Naive B cell (primary cell): Measurements from ENCODE around the gene P2RY13. TPM values are rescaled to one million over a fixed set of nuclear protein-coding genes. Genes with fewer than 3 reads are reported as not detected.
A peak's percentile ranks its signal among the peaks of the same experiment; 100 is the strongest.

Experiments used
- ATAC-seq, 2 donors: fragments of 150-1000 bp; cut with Tn5 transposase; 2 replicates each; pipeline ENCODE4 v1.10.0; 2021; ENCODE audit warnings: low read depth in 2 of 2, mild to moderate bottlenecking in 2 of 2, moderate library complexity in 2 of 2
- DNase-seq: peaks from one replicate; pipeline ENCODE4 v3.0.0; 2022
- H3K27ac Mint-ChIP-seq, 6 donors: one replicate each; pipeline ENCODE4 v1.8.0; 2020 to 2022; ENCODE audit warnings: mild to moderate bottlenecking in 6 of 6, mixed read lengths in 6 of 6, moderate library complexity in 5 of 6, inconsistent platforms in 2 of 6
- H3K27me3 Mint-ChIP-seq, 3 donors: one replicate each; pipeline ENCODE4 v1.8.0; 2021 to 2022; ENCODE audit warnings: mixed read lengths in 3 of 3, mild to moderate bottlenecking in 1 of 3
- H3K36me3 Mint-ChIP-seq, 2 donors: one replicate each; pipeline ENCODE4 v1.8.0; 2020 to 2022; ENCODE audit warnings: mixed read lengths in 2 of 2, inconsistent platforms in 1 of 2, mild to moderate bottlenecking in 1 of 2
- H3K4me1 Mint-ChIP-seq, 3 donors: one replicate each; pipeline ENCODE4 v1.8.0; 2020 to 2022; ENCODE audit warnings: mixed read lengths in 3 of 3, inconsistent platforms in 1 of 3, mild to moderate bottlenecking in 1 of 3, moderate library complexity in 1 of 3
- H3K4me3 Mint-ChIP-seq, 8 donors: one replicate each; pipeline ENCODE4 v1.8.0; 2020 to 2022; ENCODE audit warnings: mild to moderate bottlenecking in 8 of 8, mixed read lengths in 8 of 8, moderate library complexity in 8 of 8, inconsistent platforms in 2 of 8
- H3K9me3 Mint-ChIP-seq, 7 donors: one replicate each; pipeline ENCODE4 v1.8.0; 2020 to 2022; ENCODE audit warnings: mixed read lengths in 7 of 7, mild to moderate bottlenecking in 5 of 7, inconsistent platforms in 2 of 7, moderate library complexity in 1 of 7
- polyA plus RNA-seq, 6 donors: library from polyadenylated mRNA; unstranded; fragments of 300-500 nt; fragmentation: Illumina TruSeq; gene quantifications; one replicate each; pipeline ENCODE4 v1.2.3, GENCODE V29; 2021; ENCODE audit warnings: low read depth in 6 of 6

Gene P2RY13
- polyA plus RNA-seq, 6 donors from 2014 or later = 0.14 to 1.1 (median 0.29) TPM; not detected in 1

DNA sequence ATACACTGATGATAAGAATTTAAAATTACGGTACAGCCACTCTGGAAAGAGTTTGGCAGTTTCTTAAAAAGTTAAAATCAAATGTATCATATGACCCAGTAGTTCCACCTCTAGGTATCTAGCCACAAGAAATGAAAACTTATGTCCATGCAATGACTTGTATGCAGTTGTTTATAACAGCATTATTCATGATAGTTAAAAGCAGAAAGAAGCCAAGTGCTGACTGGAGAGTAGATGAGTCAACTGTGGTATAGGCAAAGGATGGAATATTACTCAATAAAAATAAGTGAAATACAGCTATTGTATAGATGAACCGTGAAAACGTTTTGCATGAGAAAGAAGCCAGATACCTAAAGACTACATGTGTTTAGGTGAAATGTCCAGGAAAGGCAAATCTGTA is 27.6 kb downstream of the P2RY13 start:
- H3K9me3 Mint-ChIP-seq = no peaks in the 10 kb centered on the region
- no peak overlapping the region for H3K4me3 Mint-ChIP-seq
- no peak for ATAC-seq
- no peaks in the 10 kb centered on the region for H3K36me3 Mint-ChIP-seq
- DNase-seq = no peak
- peaks cover 0 to 8% (median 8%) of the 10 kb centered on the region in 3 donors for H3K27me3 Mint-ChIP-seq
- no peaks in the 10 kb centered on the region for H3K4me1 Mint-ChIP-seq
- H3K27ac Mint-ChIP-seq = peak overlapping the region in 1 of 6 donors; percentile 9

DNA sequence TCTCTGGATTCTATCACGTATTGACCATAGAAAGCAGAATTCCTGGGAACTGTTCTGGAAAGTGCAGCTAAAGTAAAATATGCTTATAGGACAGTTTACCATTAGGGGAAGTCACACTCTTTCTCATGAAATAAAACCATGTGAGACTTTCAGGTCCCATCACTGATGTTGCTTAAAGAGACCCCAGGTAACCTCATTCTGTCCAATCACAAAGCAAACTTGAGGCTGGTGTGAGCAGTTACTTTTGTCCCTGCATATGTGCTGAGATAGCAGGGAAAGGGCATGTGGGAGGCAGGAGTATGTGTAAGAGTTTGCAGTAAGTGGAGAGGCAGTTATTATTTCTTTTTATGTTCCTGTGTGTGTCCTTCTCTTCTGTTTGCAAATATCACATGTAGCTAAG is 28.8 kb downstream of the P2RY13 start:
- H3K4me3 Mint-ChIP-seq = no peak overlapping the region
- DNase-seq (no peak), ATAC-seq (no peak)
- H3K9me3 Mint-ChIP-seq = no peaks in the 10 kb centered on the region
- no peaks in the 10 kb centered on the region for H3K4me1 Mint-ChIP-seq
- H3K27me3 Mint-ChIP-seq = peaks cover 0 to 8% (median 8%) of the 10 kb centered on the region in 3 donors
- no peaks in the 10 kb centered on the region for H3K36me3 Mint-ChIP-seq
- no peak overlapping the region for H3K27ac Mint-ChIP-seq

GRCh38 chr3:151299006-151299405 is 30.3 kb downstream of the P2RY13 start:
- no peak for DNase-seq
- H3K36me3 Mint-ChIP-seq = no peaks in the 10 kb centered on the region
- ATAC-seq = no peak

GRCh38 chr3:151297429-151297828 is 31.9 kb downstream of the P2RY13 start:
- ATAC-seq = no peak
- no peaks in the 10 kb centered on the region for H3K4me1 Mint-ChIP-seq
- H3K36me3 Mint-ChIP-seq = no peaks in the 10 kb centered on the region
- H3K4me3 Mint-ChIP-seq = no peak overlapping the region
- no peak for DNase-seq
- no peaks in the 10 kb centered on the region for H3K9me3 Mint-ChIP-seq
- H3K27me3 Mint-ChIP-seq = peaks cover 0 to 3% (median 0%) of the 10 kb centered on the region in 3 donors
- no peak overlapping the region for H3K27ac Mint-ChIP-seq

More at GRCh38 chr3:151299006-151299405, 30.3 kb downstream of the P2RY13 start:
- no peaks in the 10 kb centered on the region for H3K9me3 Mint-ChIP-seq
- no peak overlapping the region for H3K4me3 Mint-ChIP-seq
- peaks cover 0 to 8% (median 8%) of the 10 kb centered on the region in 3 donors for H3K27me3 Mint-ChIP-seq
- H3K27ac Mint-ChIP-seq = no peak overlapping the region
- no peaks in the 10 kb centered on the region for H3K4me1 Mint-ChIP-seq

DNA sequence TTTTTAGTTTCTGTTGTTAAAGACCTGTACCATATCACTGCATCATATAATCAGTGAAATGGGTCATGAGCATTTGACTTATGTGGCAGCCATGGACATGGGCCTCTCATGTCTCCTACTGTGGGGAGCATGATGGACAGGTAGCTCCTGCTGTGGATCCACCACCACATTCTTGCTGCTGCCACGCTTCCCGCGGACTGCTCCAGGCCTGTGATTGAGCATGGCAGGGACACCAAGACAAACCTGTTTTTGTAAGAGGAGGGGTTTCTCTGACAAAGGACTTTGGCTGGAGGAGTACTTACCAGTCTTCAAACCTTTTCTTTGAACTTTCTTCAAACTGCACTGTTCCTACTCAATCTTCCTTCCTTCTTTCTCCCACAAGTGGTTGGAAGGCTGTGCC is 33.1 kb downstream of the P2RY13 start:
- no peak for DNase-seq
- no peaks in the 10 kb centered on the region for H3K4me1 Mint-ChIP-seq
- no peak overlapping the region for H3K27ac Mint-ChIP-seq
- ATAC-seq = no peak
- no peak overlapping the region for H3K4me3 Mint-ChIP-seq
- no peaks in the 10 kb centered on the region for H3K36me3 Mint-ChIP-seq
- no peaks in the 10 kb centered on the region for H3K9me3 Mint-ChIP-seq
- H3K27me3 Mint-ChIP-seq = peaks cover 0 to 7% (median 0%) of the 10 kb centered on the region in 3 donors

DNA sequence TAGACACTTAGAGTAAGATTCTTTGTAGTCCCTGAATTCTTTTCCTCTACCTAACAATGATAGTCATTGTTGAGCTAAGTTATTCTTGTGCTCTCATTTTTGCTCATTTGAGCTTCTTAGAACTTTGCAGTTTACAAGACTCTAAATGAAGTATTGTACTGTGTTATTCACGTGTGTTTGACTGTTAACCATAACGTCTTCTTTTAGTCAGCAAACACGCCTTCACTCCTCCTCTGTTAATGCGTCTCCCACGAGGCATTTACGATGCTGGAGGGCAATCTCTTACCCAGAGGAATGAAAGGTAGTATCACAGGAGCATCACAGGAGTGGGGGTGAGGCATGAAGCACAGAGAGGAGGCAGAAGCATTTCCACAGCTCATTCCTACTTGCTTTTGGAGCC is 36.2 kb downstream of the P2RY13 start:
- DNase-seq = no peak
- ATAC-seq = no peak
- H3K27ac Mint-ChIP-seq = no peak overlapping the region
- peaks cover 0 to 4% (median 0%) of the 10 kb centered on the region in 3 donors for H3K27me3 Mint-ChIP-seq
- H3K9me3 Mint-ChIP-seq = no peaks in the 10 kb centered on the region
- H3K4me3 Mint-ChIP-seq = no peak overlapping the region
- H3K4me1 Mint-ChIP-seq = no peaks in the 10 kb centered on the region
- no peaks in the 10 kb centered on the region for H3K36me3 Mint-ChIP-seq

DNA sequence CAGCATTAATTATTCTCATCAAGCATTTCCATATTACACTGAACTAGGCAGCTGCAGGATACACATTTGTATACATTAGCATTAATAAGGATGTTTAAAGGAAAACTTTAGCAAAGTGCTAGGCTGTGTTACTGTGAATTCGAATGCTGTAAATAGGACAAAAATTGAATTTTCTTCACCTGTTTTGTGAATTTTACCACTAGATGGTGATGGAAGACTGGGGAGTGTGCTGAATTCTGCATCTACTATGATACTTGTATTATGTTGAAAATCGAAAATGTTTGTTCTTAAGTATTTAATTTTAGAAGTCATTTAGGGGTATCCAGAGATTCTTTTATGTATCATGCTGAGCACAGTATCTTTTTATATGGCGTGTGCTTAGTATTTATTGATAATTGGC is 38.7 kb downstream of the P2RY13 start:
- no peak overlapping the region for H3K4me3 Mint-ChIP-seq
- H3K36me3 Mint-ChIP-seq = no peaks in the 10 kb centered on the region
- H3K9me3 Mint-ChIP-seq = no peaks in the 10 kb centered on the region
- peaks cover 0 to 4% (median 0%) of the 10 kb centered on the region in 3 donors for H3K27me3 Mint-ChIP-seq
- no peak overlapping the region for H3K27ac Mint-ChIP-seq
- H3K4me1 Mint-ChIP-seq = no peaks in the 10 kb centered on the region
- ATAC-seq (no peak), DNase-seq (no peak)

GRCh38 chr3:151289445-151289844 is 39.9 kb downstream of the P2RY13 start:
- ATAC-seq (no peak), DNase-seq (no peak)
- no peaks in the 10 kb centered on the region for H3K9me3 Mint-ChIP-seq
- H3K4me3 Mint-ChIP-seq = no peak overlapping the region
- no peaks in the 10 kb centered on the region for H3K4me1 Mint-ChIP-seq
- H3K27ac Mint-ChIP-seq = no peak overlapping the region
- peaks cover 0 to 4% (median 0%) of the 10 kb centered on the region in 3 donors for H3K27me3 Mint-ChIP-seq
- H3K36me3 Mint-ChIP-seq = no peaks in the 10 kb centered on the region

DNA sequence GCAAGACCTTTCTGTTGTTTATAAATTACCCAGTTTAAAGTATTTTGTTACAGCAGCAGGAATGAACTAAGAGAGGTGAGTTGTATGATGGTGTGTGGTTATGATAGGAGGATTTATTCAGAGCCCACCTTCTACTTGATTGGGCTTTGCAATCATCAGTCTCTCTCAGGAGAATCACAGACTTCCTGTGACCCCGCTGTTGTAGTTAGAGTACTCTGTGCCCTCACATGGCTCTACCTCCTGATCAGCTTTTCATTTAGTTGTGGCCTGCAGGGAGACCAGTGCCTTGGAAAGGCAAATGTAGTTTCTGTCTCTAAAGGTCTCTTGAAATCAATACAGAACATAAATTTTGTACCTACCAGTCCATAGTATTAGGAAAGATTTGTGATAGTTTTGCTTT is 43.4 kb downstream of the P2RY13 start:
- Mint-ChIP-seq H3K4me3 (no peak overlapping the region), H3K36me3 (no peaks in the 10 kb centered on the region), H3K9me3 (no peaks in the 10 kb centered on the region), H3K27ac (peak overlapping the region in 1 of 6 donors; percentile 67), H3K4me1 (peaks cover 0 to 12% (median 10%) of the 10 kb centered on the region in 3 donors), H3K27me3 (no peaks in the 10 kb centered on the region)
- DNase-seq = no peak
- ATAC-seq = no peak

DNA sequence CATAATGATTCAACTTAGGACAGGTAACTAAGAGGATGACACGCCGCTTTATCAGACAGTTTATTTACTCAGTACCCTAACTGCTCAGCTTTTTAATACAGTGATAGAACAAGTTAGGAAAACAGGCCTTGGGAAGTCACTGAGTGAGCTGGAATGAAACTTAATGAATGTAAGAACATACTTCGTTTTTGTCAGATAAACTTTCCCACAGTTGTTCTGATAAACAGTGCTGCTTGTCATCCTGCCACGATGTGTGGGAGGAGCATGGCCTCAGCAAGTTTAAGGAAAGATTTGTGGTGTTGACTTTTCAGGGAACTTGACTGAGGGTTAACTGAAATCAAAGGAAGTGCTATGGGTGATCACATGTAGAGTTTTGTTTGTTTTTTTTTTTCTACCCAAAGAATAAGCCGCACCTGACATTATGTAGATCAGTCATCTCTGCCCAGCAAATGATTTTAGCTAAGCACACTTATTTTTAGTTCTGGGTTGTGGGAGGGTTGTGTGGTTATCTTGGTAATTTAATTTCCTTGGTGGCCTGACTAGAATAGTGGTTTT is 45.4 kb downstream of the P2RY13 start:
- no peaks in the 10 kb centered on the region for H3K36me3 Mint-ChIP-seq
- H3K4me3 Mint-ChIP-seq = no peak overlapping the region
- H3K4me1 Mint-ChIP-seq = peaks cover 17 to 29% (median 27%) of the 10 kb centered on the region in 3 donors
- H3K27me3 Mint-ChIP-seq = no peaks in the 10 kb centered on the region
- DNase-seq (no peak), ATAC-seq (no peak)
- H3K9me3 Mint-ChIP-seq = no peaks in the 10 kb centered on the region
- peak overlapping the region in 1 of 6 donors; percentile 57 for H3K27ac Mint-ChIP-seq

GRCh38 chr3:151283387-151283786 is 46.0 kb downstream of the P2RY13 start:
- Mint-ChIP-seq H3K4me1 (peaks cover 22 to 35% (median 33%) of the 10 kb centered on the region in 3 donors), H3K4me3 (no peak overlapping the region), H3K27me3 (no peaks in the 10 kb centered on the region), H3K9me3 (no peaks in the 10 kb centered on the region), H3K36me3 (no peaks in the 10 kb centered on the region), H3K27ac (no peak overlapping the region)
- DNase-seq = no peak
- no peak for ATAC-seq

- Mint-ChIP-seq H3K9me3 (no peaks in the 10 kb centered on the region), H3K27me3 (no peaks in the 10 kb centered on the region), H3K36me3 (no peaks in the 10 kb centered on the region), H3K4me1 (peaks cover 26 to 40% (median 36%) of the 10 kb centered on the region in 3 donors), H3K4me3 (no peak overlapping the region), H3K27ac (peak overlapping the region in 1 of 6 donors; percentile 89)
- DNase-seq = peak; percentile 62
- ATAC-seq = peak in 1 of 2 donors; percentile 12
These were observed 46.4 kb downstream of the P2RY13 start for GRCh38 chr3:151282921-151283320.

DNA sequence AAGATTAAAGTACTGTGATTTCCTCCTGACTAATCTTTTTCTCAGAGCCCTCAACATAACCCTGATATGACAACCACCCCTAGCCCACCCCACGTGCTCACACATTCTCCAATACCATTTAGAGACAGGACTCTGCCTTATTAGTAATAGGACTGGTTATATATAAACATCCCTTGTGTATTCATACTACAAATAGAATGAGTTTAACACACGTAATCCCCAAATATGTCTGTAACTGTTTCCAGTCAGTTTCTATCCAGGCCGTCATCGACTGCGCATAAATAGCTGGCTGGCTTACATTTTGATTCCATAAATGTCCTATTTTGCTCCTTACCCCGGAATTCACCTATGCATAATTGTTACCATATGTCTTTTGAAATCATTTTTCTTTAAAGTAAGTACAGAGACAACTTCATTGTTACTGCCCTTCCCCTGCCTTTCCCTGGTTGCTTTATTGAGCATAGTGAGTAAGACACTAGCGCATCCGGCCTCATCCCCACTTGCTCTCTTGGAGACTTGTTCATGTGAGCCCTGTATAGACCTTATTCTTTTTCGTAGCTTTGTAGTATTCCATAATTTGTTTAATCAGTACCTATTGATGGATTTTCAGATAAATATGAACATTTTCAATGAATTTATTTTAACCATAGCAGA is 47.6 kb downstream of the P2RY13 start:
- Mint-ChIP-seq H3K36me3 (no peaks in the 10 kb centered on the region), H3K4me1 (peaks cover 26 to 45% (median 40%) of the 10 kb centered on the region in 3 donors), H3K4me3 (no peak overlapping the region), H3K27me3 (no peaks in the 10 kb centered on the region), H3K27ac (peak overlapping the region; percentile 16 to 99 (median 79)), H3K9me3 (no peaks in the 10 kb centered on the region)
- ATAC-seq (no peak), DNase-seq (no peak)

DNA sequence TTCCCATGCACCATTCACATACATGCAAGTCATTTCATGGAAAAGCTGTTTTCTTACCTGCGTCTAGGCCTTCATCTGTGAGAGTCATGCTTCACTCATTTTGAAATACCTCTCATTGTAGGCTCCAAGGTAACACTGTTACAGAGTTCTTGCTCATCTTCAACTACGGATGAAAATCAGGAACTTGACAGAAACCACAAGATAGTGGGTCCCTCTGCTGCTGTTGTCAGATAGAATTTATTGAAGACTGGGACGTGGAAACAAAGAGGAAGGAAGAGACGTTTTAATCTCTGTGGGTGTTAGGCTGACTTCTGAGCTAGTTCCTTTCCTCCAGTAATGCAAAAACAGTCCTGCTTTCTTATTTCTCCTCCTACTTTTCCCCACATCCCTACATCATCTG is 51.1 kb downstream of the P2RY13 start, which contains the start of gene P2RY14:
TSS of gene P2RY14 (minus strand) at position 313 of the 400 bp plus-strand sequence. CDS start 64,226 bp downstream, outside the sequence.
- Mint-ChIP-seq H3K36me3 (peaks cover 5 to 7% of the 10 kb centered on the region in 2 donors), H3K4me3 (peak within 1 kb of the TSS; percentile 76 to 96 (median 89)), H3K27ac (peak within 1 kb of the TSS; percentile 98 to 100 (median 99)), H3K27me3 (no peaks in the 10 kb centered on the region), H3K9me3 (no peaks in the 10 kb centered on the region), H3K4me1 (peaks cover 50 to 80% (median 68%) of the 10 kb centered on the region in 3 donors)
- ATAC-seq (peak; percentile 61 to 66), DNase-seq (peak; percentile 78)
